HepG2 (cell line): Measurements from ENCODE around the gene CCDC121.

ENCODE experiments used
- CTCF ChIP-seq: sonication (generic); formaldehyde crosslinking; IDR thresholded peaks from 2 replicates; pipeline ENCODE4 v1.5.0; 2020; ENCODE audit warnings: mild to moderate bottlenecking, missing genetic modification reagents, moderate library complexity
- FOXK1 ChIP-seq: sonication (generic); formaldehyde crosslinking; IDR thresholded peaks from 2 replicates; pipeline ENCODE4 v1.4.0; 2020; ENCODE audit warnings: low read depth, missing genetic modification reagents, borderline replicate concordance
- KLF12 ChIP-seq: sonication (generic); formaldehyde crosslinking; IDR thresholded peaks from 2 replicates; pipeline ENCODE4 v1.4.0; 2020; ENCODE audit warnings: missing genetic modification reagents, borderline replicate concordance
- PATZ1 ChIP-seq: sonication (generic); formaldehyde crosslinking; IDR thresholded peaks from 2 replicates; pipeline ENCODE4 v1.4.0; 2020; ENCODE audit warnings: missing genetic modification reagents
- TAF1 ChIP-seq: sonication (generic); formaldehyde crosslinking; IDR thresholded peaks from 2 replicates; pipeline ENCODE4 v1.4.0; 2020; ENCODE audit warnings: missing genetic modification reagents
- ZNF24 ChIP-seq: fragments of 450-650 bp; IDR thresholded peaks from 2 replicates; pipeline ENCODE4 v1.6.1; 2017; ENCODE audit warnings: antibody characterized with exemption, mild to moderate bottlenecking

- TF ChIP-seq PATZ1 (CRISPR knock-in tag) = no peak
- no peak for TF ChIP-seq KLF12 (CRISPR knock-in tag)
- TF ChIP-seq FOXK1 (CRISPR knock-in tag) = no peak
- no peak for TF ChIP-seq CTCF (CRISPR knock-in tag)
- TF ChIP-seq TAF1 = no peak
- no peak for TF ChIP-seq ZNF24
Observed at GRCh38 chr2:27581417-27582128, 47.2 kb downstream of the CCDC121 start.
